ENCODE data around the gene HS3ST3A1.

Gene HS3ST3A1

DNA sequence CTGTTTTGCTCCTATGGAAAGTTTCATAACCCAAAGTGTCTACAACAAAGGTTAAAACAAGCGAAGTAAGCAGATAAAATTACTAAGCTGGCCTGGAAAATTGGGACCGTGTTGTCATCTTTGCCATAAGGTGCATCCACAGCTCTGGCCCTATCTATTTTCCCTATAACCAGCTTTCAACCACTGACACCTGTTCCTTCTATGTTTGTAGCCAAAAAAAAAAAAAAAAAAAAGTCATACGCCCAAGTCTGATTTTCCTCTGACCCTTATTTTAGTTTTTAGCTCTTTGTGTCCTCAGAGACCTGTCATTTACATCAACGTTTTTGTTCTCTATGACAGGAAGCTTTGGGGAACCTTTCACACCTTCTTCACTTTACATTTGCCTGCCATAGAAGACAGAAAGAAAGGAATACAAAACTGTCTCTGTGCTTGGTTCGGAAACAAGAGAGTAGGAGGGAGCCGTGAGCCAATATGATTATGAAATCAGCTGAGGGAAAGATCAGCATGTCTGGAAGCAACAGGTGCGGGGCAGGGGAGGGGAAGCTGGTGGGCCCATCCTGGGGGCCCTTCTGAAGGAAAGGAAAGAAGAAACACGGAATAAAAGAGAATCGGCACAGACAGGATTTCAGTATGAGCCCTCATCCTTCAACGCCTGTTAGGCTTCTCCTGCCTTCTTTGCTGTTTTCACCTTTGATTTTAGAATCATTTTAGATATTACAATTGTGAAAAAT, 8.5 kb downstream of the HS3ST3A1 start:
- Histone ChIP-seq H3K4me2 (ENCODE audit: low read length, poor library complexity, severe bottlenecking) (no peak overlapping the region), H3K9ac (ENCODE audit: low read length) (peak overlapping the region; percentile 32), H3K27me3 (ENCODE audit: control insufficient read depth in 1 of 2, insufficient read depth in 1 of 2, low read length in 2 of 2) (no peaks in the 10 kb centered on the region), H2BK15ac (ENCODE audit: low read depth, poor library complexity, severe bottlenecking) (no peak overlapping the region), H3K79me1 (replicated peaks; ENCODE audit: low read length, poor library complexity, severe bottlenecking) (no peaks in the 10 kb centered on the region), H3K36me3 (ENCODE audit: control insufficient read depth in 1 of 2, insufficient read depth in 2 of 2, low read depth in 1 of 2, low read length in 2 of 2) (no peaks in the 10 kb centered on the region), H3K4me1 (ENCODE audit: control insufficient read depth, insufficient read depth, low read depth, low read length) (no peaks in the 10 kb centered on the region), H2AFZ (ENCODE audit: low read depth, low read length) (no peak overlapping the region), H3K4ac (ENCODE audit: low read depth in 1 of 2, low read length in 2 of 2) (no peak overlapping the region), H2BK5ac (ENCODE audit: low read depth, low read length, poor library complexity, severe bottlenecking) (no peak overlapping the region), H3K9me3 (ENCODE audit: control insufficient read depth, low read length) (no peaks in the 10 kb centered on the region), H3K18ac (ENCODE audit: low read depth in 1 of 2, low read length in 2 of 2) (no peak overlapping the region), H4K91ac (ENCODE audit: low read length) (no peak overlapping the region), H4K8ac (ENCODE audit: low read length) (no peak overlapping the region), H3K27ac (ENCODE audit: low read length, poor library complexity, severe bottlenecking) (no peak overlapping the region), H3K14ac (ENCODE audit: low read length in 2 of 2) (no peak overlapping the region), H2AK5ac (ENCODE audit: low read length, severe bottlenecking) (no peak overlapping the region), H3K4me3 (ENCODE audit: insufficient read depth in 1 of 2, low read depth in 1 of 2, low read length in 2 of 2) (no peak overlapping the region), H3K23ac (ENCODE audit: low read length in 2 of 2) (no peak overlapping the region), H2BK12ac (ENCODE audit: low read length in 2 of 2) (no peak overlapping the region), H2BK120ac (ENCODE audit: low read depth, low read length) (no peak overlapping the region)
- 87% methylated on average over 9 of the region's 10 CpGs for WGBS
- DNase-seq: no peak

DNA sequence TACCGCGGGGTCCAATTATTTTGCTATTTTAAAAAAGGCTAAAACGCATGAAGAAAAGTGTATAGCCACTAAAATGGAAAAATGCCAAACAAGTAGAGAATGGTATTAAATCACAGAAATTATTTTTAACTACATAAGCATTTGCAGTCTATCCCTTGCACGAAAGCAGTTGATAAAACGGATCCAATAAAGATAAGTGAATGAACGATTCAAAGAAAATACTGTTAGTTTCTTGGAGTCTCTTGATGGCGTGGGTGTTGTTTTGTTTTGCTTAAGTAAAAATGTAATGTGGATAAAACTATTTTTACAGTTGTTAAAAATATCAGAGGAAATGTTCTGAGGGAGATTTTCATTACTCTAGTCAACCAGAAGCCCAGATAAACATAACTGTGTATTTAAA, 9.3 kb downstream of the HS3ST3A1 start:
- H2AK5ac ChIP-seq (ENCODE audit: low read length, severe bottlenecking): no peak overlapping the region
- no peak overlapping the region for H2AFZ ChIP-seq (ENCODE audit: low read depth, low read length)
- H3K9ac ChIP-seq (ENCODE audit: low read length): peak overlapping the region; percentile 32
- no peak overlapping the region for H2BK5ac ChIP-seq (ENCODE audit: low read depth, low read length, poor library complexity, severe bottlenecking)
- no peak overlapping the region for H3K27ac ChIP-seq (ENCODE audit: low read length, poor library complexity, severe bottlenecking)
- WGBS: 93% methylated on average over 4 of the region's 7 CpGs
- no peak overlapping the region for H3K4ac ChIP-seq (ENCODE audit: low read depth in 1 of 2, low read length in 2 of 2)
- no peak overlapping the region for H3K4me2 ChIP-seq (ENCODE audit: low read length, poor library complexity, severe bottlenecking)
- no peak overlapping the region for H4K91ac ChIP-seq (ENCODE audit: low read length)
- H3K4me3 ChIP-seq (ENCODE audit: insufficient read depth in 1 of 2, low read depth in 1 of 2, low read length in 2 of 2): no peak overlapping the region
- DNase-seq: peak; percentile 6
- H2BK120ac ChIP-seq (ENCODE audit: low read depth, low read length): no peak overlapping the region
- no peaks in the 10 kb centered on the region for H3K27me3 ChIP-seq (ENCODE audit: control insufficient read depth in 1 of 2, insufficient read depth in 1 of 2, low read length in 2 of 2)
- H3K18ac ChIP-seq (ENCODE audit: low read depth in 1 of 2, low read length in 2 of 2): no peak overlapping the region
- H2BK12ac ChIP-seq (ENCODE audit: low read length in 2 of 2): no peak overlapping the region
- no peak overlapping the region for H3K14ac ChIP-seq (ENCODE audit: low read length in 2 of 2)
- H2BK15ac ChIP-seq (ENCODE audit: low read depth, poor library complexity, severe bottlenecking): no peak overlapping the region
- no peaks in the 10 kb centered on the region for H3K9me3 ChIP-seq (ENCODE audit: control insufficient read depth, low read length)
- H3K79me1 ChIP-seq (replicated peaks; ENCODE audit: low read length, poor library complexity, severe bottlenecking): no peaks in the 10 kb centered on the region
- no peaks in the 10 kb centered on the region for H3K4me1 ChIP-seq (ENCODE audit: control insufficient read depth, insufficient read depth, low read depth, low read length)
- H4K8ac ChIP-seq (ENCODE audit: low read length): no peak overlapping the region
- H3K36me3 ChIP-seq (ENCODE audit: control insufficient read depth in 1 of 2, insufficient read depth in 2 of 2, low read depth in 1 of 2, low read length in 2 of 2): no peaks in the 10 kb centered on the region
- no peak overlapping the region for H3K23ac ChIP-seq (ENCODE audit: low read length in 2 of 2)

DNA sequence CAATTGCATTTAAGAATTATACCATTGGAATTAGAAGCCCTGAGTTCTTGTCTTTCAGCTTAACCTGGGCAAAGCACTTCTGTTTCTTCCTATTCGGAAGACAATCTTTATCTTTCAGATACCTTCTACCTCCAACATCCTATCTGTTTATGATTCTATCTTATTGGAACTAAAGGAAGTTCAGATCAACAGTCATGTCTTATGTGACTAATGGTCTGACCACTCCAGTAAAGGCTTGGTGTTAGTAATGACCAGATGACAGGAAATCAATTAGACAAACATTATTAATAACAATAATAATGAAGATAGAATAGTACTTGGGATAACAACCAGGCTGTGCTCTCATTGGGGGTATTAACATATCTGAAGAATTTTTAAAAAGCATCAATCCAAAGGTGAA, 11.3 kb downstream of the HS3ST3A1 start:
- Histone ChIP-seq H3K27ac (ENCODE audit: low read length, poor library complexity, severe bottlenecking) (no peak overlapping the region), H3K14ac (ENCODE audit: low read length in 2 of 2) (no peak overlapping the region), H3K23ac (ENCODE audit: low read length in 2 of 2) (no peak overlapping the region), H3K4me3 (ENCODE audit: insufficient read depth in 1 of 2, low read depth in 1 of 2, low read length in 2 of 2) (no peak overlapping the region), H4K91ac (ENCODE audit: low read length) (no peak overlapping the region), H3K36me3 (ENCODE audit: control insufficient read depth in 1 of 2, insufficient read depth in 2 of 2, low read depth in 1 of 2, low read length in 2 of 2) (no peaks in the 10 kb centered on the region), H3K79me1 (replicated peaks; ENCODE audit: low read length, poor library complexity, severe bottlenecking) (no peaks in the 10 kb centered on the region), H2AK5ac (ENCODE audit: low read length, severe bottlenecking) (no peak overlapping the region), H3K9ac (ENCODE audit: low read length) (no peak overlapping the region), H3K27me3 (ENCODE audit: control insufficient read depth in 1 of 2, insufficient read depth in 1 of 2, low read length in 2 of 2) (no peaks in the 10 kb centered on the region), H2BK5ac (ENCODE audit: low read depth, low read length, poor library complexity, severe bottlenecking) (no peak overlapping the region), H3K9me3 (ENCODE audit: control insufficient read depth, low read length) (no peaks in the 10 kb centered on the region), H3K18ac (ENCODE audit: low read depth in 1 of 2, low read length in 2 of 2) (no peak overlapping the region), H2AFZ (ENCODE audit: low read depth, low read length) (no peak overlapping the region), H4K8ac (ENCODE audit: low read length) (no peak overlapping the region), H3K4ac (ENCODE audit: low read depth in 1 of 2, low read length in 2 of 2) (no peak overlapping the region), H2BK120ac (ENCODE audit: low read depth, low read length) (no peak overlapping the region), H3K4me2 (ENCODE audit: low read length, poor library complexity, severe bottlenecking) (no peak overlapping the region), H3K4me1 (ENCODE audit: control insufficient read depth, insufficient read depth, low read depth, low read length) (no peaks in the 10 kb centered on the region), H2BK15ac (ENCODE audit: low read depth, poor library complexity, severe bottlenecking) (no peak overlapping the region), H2BK12ac (ENCODE audit: low read length in 2 of 2) (no peak overlapping the region)
- peak; percentile 24 for DNase-seq
- no CpG with 5 or more reads among the region's 1 CpG for WGBS

DNA sequence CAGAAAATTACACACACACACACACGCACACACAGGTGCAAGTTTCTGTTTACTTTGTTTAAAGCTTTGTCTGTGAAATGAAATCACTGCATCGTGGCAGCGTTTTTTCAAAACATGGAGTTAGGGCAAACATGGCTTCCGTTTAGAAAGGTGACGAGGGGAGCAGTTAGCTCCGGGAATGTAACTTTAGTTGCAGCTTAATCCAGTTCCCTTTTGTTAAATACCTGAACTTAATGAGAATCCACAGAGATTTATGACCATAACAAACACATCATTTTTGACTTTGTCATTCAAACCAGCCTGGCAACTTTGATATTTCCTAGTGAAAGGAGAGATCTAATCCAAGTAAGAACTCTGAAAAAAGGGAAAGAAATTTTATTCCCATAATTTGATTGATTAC, 12.1 kb downstream of the HS3ST3A1 start:
- Histone ChIP-seq H2AK5ac (ENCODE audit: low read length, severe bottlenecking) (no peak overlapping the region), H3K9me3 (ENCODE audit: control insufficient read depth, low read length) (no peaks in the 10 kb centered on the region), H2BK120ac (ENCODE audit: low read depth, low read length) (no peak overlapping the region), H3K23ac (ENCODE audit: low read length in 2 of 2) (no peak overlapping the region), H3K14ac (ENCODE audit: low read length in 2 of 2) (no peak overlapping the region), H3K79me1 (replicated peaks; ENCODE audit: low read length, poor library complexity, severe bottlenecking) (no peaks in the 10 kb centered on the region), H4K91ac (ENCODE audit: low read length) (no peak overlapping the region), H2BK5ac (ENCODE audit: low read depth, low read length, poor library complexity, severe bottlenecking) (no peak overlapping the region), H3K9ac (ENCODE audit: low read length) (no peak overlapping the region), H3K4me1 (ENCODE audit: control insufficient read depth, insufficient read depth, low read depth, low read length) (no peaks in the 10 kb centered on the region), H2BK12ac (ENCODE audit: low read length in 2 of 2) (no peak overlapping the region), H2AFZ (ENCODE audit: low read depth, low read length) (no peak overlapping the region), H3K4ac (ENCODE audit: low read depth in 1 of 2, low read length in 2 of 2) (no peak overlapping the region), H3K18ac (ENCODE audit: low read depth in 1 of 2, low read length in 2 of 2) (no peak overlapping the region), H3K36me3 (ENCODE audit: control insufficient read depth in 1 of 2, insufficient read depth in 2 of 2, low read depth in 1 of 2, low read length in 2 of 2) (no peaks in the 10 kb centered on the region), H2BK15ac (ENCODE audit: low read depth, poor library complexity, severe bottlenecking) (no peak overlapping the region), H3K4me3 (ENCODE audit: insufficient read depth in 1 of 2, low read depth in 1 of 2, low read length in 2 of 2) (no peak overlapping the region), H3K4me2 (ENCODE audit: low read length, poor library complexity, severe bottlenecking) (no peak overlapping the region), H3K27me3 (ENCODE audit: control insufficient read depth in 1 of 2, insufficient read depth in 1 of 2, low read length in 2 of 2) (no peaks in the 10 kb centered on the region), H4K8ac (ENCODE audit: low read length) (no peak overlapping the region), H3K27ac (ENCODE audit: low read length, poor library complexity, severe bottlenecking) (peak overlapping the region; percentile 47)
- no peak for DNase-seq
- 94% methylated on average over 5 of the region's 6 CpGs for WGBS
